ENCODE data around the gene ANGPTL2.

The ANGPTL2 gene

GRCh38 chr9:127162864-127163365 lies 40.5 kb upstream of the ANGPTL2 start:
- no peak overlapping the region for H3K4me3 ChIP-seq (ENCODE audit: low read depth, low read length)
- no peak for DNase-seq (ENCODE audit: low read depth, low spot score)
- no peak for TF ChIP-seq CTCF (IDR thresholded peaks at IDR 0.05; ENCODE audit: low read depth, low read length)
- in situ Hi-C loops (cut with HindIII; ENCODE audit: low sequenced_read_pairs): no loop called here

- no peak overlapping the region for H3K4me3 ChIP-seq (ENCODE audit: low read depth, low read length)
- in situ Hi-C loops (cut with HindIII; ENCODE audit: low sequenced_read_pairs): no loop called here
- TF ChIP-seq CTCF (IDR thresholded peaks at IDR 0.05; ENCODE audit: low read depth, low read length): no peak
- no peak for DNase-seq (ENCODE audit: low read depth, low spot score)
These were observed 39.8 kb upstream of the ANGPTL2 start for GRCh38 chr9:127162046-127162863.

GRCh38 chr9:127161081-127161624 lies 38.7 kb upstream of the ANGPTL2 start:
- H3K4me3 ChIP-seq (ENCODE audit: low read depth, low read length): no peak overlapping the region
- in situ Hi-C loops (cut with HindIII; ENCODE audit: low sequenced_read_pairs): no loop called here
- no peak for DNase-seq (ENCODE audit: low read depth, low spot score)
- no peak for TF ChIP-seq CTCF (IDR thresholded peaks at IDR 0.05; ENCODE audit: low read depth, low read length)

GRCh38 chr9:127159949-127160610 lies 37.6 kb upstream of the ANGPTL2 start:
- DNase-seq (ENCODE audit: low read depth, low spot score): no peak
- no peak for TF ChIP-seq CTCF (IDR thresholded peaks at IDR 0.05; ENCODE audit: low read depth, low read length)
- no peak overlapping the region for H3K4me3 ChIP-seq (ENCODE audit: low read depth, low read length)
- in situ Hi-C loops (cut with HindIII; ENCODE audit: low sequenced_read_pairs): no loop called here

- TF ChIP-seq CTCF (IDR thresholded peaks at IDR 0.05; ENCODE audit: low read depth, low read length): peak; percentile 30
- in situ Hi-C loops (cut with HindIII; ENCODE audit: low sequenced_read_pairs): no loop called here
- H3K4me3 ChIP-seq (ENCODE audit: low read depth, low read length): no peak overlapping the region
- peak; percentile 83 for DNase-seq (ENCODE audit: low read depth, low spot score)
These were observed 36.9 kb upstream of the ANGPTL2 start for GRCh38 chr9:127159325-127159801.

GRCh38 chr9:127158786-127159324 lies 36.4 kb upstream of the ANGPTL2 start:
- in situ Hi-C loops (cut with HindIII; ENCODE audit: low sequenced_read_pairs): no loop called here

More at GRCh38 chr9:127158786-127159324, 36.4 kb upstream of the ANGPTL2 start:
- H3K4me3 ChIP-seq (ENCODE audit: low read depth, low read length): no peak overlapping the region
- no peak for DNase-seq (ENCODE audit: low read depth, low spot score)
- TF ChIP-seq CTCF (IDR thresholded peaks at IDR 0.05; ENCODE audit: low read depth, low read length): no peak
